ENCODE data around the gene ZBTB21. TPM values are rescaled to one million over a fixed set of nuclear protein-coding genes. Genes with fewer than 3 reads are reported as not detected.
"Not testable (repeated sequence)": the region's sequence is repeated elsewhere in the genome, so short reads cannot be mapped to it uniquely, and the experiment has no call there.

The ZBTB21 gene
- total RNA-seq, 1 experiment from 2014 or later = 11.4 TPM

DNA sequence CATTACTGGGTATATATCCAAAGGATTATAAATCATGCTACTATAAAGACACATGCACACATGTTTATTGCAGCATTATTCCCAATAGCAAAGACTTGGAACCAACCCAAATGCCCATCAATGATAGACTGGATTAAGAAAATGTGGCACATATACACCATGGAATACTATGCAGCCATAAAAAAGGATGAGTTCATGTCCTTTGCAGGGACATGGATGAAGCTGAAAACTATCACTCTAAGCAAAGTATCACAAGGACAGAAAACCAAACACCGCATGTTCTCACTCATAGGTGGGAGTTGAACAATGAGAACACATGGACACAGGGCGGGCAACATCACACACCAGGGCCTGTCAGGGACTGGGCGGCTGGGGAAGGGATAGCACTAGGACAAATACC, 60.5 kb downstream of the ZBTB21 start:
- H3K27ac ChIP-seq; H3K4me3 ChIP-seq; DNase-seq (ENCODE audit: low read depth in 1 of 2, low spot score in 2 of 2); H3K27me3 ChIP-seq (replicated peaks); H3K9me3 ChIP-seq (replicated peaks): not testable (repeated sequence)
- Histone ChIP-seq H3K4me1 (replicated peaks) (peaks cover 35% of the 10 kb centered on the region), H3K36me3 (peaks cover 12% of the 10 kb centered on the region)

DNA sequence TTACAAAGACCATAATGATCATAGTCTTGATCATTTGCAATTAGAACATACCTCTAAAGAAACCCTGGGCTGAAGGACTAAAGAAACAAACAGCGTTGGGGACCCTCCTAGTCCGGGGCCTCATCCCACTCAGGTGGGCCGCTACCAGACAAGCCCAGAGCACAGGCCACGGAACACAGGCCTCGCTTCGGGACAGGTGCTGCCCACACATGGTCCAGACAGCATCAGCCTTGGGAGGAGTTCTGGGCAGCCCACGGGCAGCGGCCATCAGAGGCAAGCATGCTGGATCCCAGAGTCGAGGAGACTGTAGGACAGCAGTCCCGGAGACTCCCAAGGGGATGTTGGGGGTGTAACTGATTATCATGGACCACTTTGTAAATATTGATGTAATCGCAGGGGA, 61.3 kb downstream of the ZBTB21 start:
- 0 out of 2 replicates have a peak, but pooled peaks cover 3% of the 10 kb centered on the region for H3K9me3 ChIP-seq (replicated peaks)
- no peak overlapping the region for H3K4me3 ChIP-seq
- no peaks in the 10 kb centered on the region for H3K27me3 ChIP-seq (replicated peaks)
- peaks cover 27% of the 10 kb centered on the region for H3K4me1 ChIP-seq (replicated peaks)
- H3K27ac ChIP-seq = no peak overlapping the region
- peaks cover 12% of the 10 kb centered on the region for H3K36me3 ChIP-seq
- DNase-seq (ENCODE audit: low read depth in 1 of 2, low spot score in 2 of 2) = peak in 1 of 2 experiments; percentile 32

DNA sequence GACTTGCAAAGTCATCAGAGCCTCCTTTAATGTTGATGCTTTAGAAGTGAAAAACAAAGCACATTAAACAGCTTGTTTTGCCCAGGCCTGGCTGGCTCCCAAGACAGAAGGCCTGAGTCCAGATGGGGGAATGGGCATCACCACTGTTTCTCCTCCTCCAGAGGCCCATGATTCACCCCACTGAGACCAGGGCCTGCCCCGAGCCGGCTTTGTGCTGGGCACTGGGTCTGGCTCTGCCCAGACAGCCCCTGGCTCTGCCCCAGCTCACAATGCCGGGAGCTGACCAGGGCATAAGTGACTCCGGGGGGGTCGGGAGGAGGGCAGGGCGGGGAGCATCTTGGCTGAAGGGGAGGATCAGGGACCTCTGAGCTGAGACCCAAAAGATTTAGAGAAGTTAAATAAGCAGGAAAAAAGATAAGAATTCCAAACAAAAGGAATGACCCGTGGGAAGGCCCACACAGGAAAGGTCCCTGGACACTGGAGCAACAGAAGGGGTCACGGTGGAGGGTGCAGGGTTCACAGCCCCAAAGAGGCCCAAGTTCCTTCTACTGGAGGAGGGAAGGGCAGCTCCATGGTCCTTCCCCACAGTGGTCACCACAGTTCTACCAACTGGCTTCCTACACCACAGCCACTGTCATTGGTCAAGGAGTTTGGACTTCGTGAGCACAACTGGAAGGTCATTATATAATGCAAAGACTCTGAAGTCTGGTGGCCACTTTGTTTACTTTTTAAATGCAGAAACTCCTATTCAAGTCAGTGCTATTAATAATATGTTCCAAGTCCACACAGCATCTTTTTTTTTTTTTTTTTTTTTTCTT, 61.9 kb downstream of the ZBTB21 start:
- Histone ChIP-seq H3K27me3 (replicated peaks) (no peaks in the 10 kb centered on the region), H3K4me3 (no peak overlapping the region), H3K4me1 (replicated peaks) (peaks cover 24% of the 10 kb centered on the region), H3K36me3 (peaks cover 8% of the 10 kb centered on the region), H3K9me3 (replicated peaks) (0 out of 2 replicates have a peak, but pooled peaks cover under 1% of the 10 kb centered on the region), H3K27ac (no peak overlapping the region)
- DNase-seq (ENCODE audit: low read depth in 1 of 2, low spot score in 2 of 2) = peak in 1 of 2 experiments; percentile 42

DNA sequence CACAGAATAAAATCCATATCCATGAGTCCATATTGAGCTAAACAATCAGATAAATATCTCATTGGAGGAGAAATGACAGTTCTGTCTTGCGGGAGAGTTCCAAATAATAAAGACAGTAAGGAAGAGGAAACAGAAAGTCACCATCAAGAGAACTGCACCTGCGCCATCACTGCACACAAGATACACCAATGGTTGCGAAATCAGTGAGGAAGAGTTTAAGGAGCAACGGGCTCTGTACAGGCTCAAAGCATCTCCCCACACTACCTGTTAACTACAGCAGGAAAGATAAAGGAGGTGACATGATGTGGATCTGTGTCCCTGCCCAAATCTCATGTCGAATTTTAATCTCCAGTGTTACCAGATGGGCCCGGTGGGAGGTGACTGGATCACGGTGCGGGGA, 64.2 kb downstream of the ZBTB21 start:
- Histone ChIP-seq H3K36me3 (peaks cover 6% of the 10 kb centered on the region), H3K9me3 (replicated peaks) (no peaks in the 10 kb centered on the region), H3K4me1 (replicated peaks) (peaks cover 9% of the 10 kb centered on the region), H3K27ac (no peak overlapping the region), H3K27me3 (replicated peaks) (no peaks in the 10 kb centered on the region), H3K4me3 (no peak overlapping the region)
- no peak for DNase-seq (ENCODE audit: low read depth in 1 of 2, low spot score in 2 of 2)

DNA sequence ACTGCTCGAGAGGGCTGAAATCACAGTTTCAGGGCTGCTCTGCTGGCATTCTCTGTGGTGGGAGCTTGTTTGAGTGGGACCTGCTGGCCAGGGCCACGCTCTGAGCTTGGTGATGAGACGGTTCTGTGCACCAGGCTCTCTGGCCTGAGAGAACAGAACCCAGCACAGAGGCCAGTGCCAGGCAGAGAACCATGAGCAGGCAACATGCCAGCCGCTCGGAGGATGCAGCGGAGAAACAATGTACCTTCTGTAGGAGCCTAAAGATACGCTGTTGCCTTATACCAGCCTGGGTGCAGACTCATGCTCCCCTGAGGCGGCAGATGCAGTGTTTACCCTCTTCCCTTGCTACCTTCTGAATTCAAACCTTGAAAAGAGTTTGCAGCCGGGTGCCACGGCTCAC, 66.3 kb downstream of the ZBTB21 start:
- Histone ChIP-seq H3K4me3 (no peak overlapping the region), H3K9me3 (replicated peaks) (no peaks in the 10 kb centered on the region), H3K27me3 (replicated peaks) (no peaks in the 10 kb centered on the region), H3K36me3 (peaks cover 5% of the 10 kb centered on the region), H3K4me1 (replicated peaks) (peaks cover 9% of the 10 kb centered on the region), H3K27ac (no peak overlapping the region)
- no peak for DNase-seq (ENCODE audit: low read depth in 1 of 2, low spot score in 2 of 2)

DNA sequence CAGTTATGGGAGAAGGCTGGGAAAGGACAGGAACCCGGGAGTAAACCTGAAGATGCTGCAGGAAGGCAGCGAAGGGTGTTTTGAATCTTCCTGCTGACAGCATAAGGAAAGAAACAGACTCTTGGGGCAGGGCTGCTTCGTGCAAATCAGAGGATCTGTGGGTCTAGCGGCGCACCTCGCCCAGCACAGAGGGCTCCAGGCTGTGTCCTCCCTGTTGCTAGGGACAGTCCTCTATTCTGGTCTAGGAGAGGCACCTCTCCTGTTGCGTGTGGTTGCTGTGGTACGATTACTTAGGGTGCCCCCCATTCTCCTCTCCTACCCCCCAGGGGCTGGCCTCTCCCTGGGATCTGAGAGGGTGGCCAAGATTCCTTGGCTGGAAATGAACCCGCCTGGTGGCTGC, 67.7 kb downstream of the ZBTB21 start:
- no peak for DNase-seq (ENCODE audit: low read depth in 1 of 2, low spot score in 2 of 2)
- H3K27ac ChIP-seq = no peak overlapping the region
- no peaks in the 10 kb centered on the region for H3K9me3 ChIP-seq (replicated peaks)
- H3K4me3 ChIP-seq = no peak overlapping the region
- peaks cover 5% of the 10 kb centered on the region for H3K36me3 ChIP-seq
- no peaks in the 10 kb centered on the region for H3K27me3 ChIP-seq (replicated peaks)
- no peaks in the 10 kb centered on the region for H3K4me1 ChIP-seq (replicated peaks)

DNA sequence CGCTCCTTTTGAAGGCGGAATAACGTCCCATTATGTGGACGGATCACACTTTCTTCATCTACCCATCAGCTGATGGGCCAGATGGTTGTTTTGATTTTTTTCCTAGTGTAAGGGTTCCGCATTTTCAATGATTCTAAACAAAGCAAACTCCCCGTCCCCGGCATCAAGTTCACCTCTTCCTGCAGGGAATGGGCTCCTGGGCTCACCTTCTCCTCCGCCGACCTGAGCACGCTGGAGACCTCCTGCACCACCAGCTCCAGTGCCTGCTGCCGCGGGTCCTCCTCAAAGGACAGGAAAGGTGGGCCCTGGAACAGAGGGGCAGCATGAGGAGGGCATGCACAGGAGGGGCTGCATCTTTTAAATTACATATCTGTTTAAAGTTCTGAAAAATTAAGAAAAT, 68.2 kb downstream of the ZBTB21 start:
- no peaks in the 10 kb centered on the region for H3K9me3 ChIP-seq (replicated peaks)
- peaks cover 5% of the 10 kb centered on the region for H3K36me3 ChIP-seq
- no peak overlapping the region for H3K4me3 ChIP-seq
- H3K27me3 ChIP-seq (replicated peaks) = no peaks in the 10 kb centered on the region
- no peak overlapping the region for H3K27ac ChIP-seq
- H3K4me1 ChIP-seq (replicated peaks) = no peaks in the 10 kb centered on the region
- DNase-seq (ENCODE audit: low read depth in 1 of 2, low spot score in 2 of 2) = no peak

DNA sequence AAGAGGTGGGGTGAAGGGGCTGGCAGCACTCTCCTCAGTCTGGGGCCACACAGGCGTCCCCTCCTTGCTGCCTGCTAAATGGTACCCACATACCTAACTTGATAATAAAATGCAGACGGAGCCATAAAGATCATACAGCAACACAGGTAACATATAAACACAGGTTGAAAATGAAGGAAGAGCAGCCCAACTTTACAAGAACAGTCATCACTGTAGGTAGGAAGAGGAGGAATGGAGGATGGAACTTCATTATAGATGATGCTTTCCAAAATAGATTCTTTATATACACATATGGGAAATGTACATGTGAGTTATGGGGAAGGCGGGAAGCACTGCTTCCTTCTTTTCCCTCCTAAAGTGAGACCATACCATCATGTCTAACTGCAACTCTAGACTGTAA, 69.7 kb downstream of the ZBTB21 start:
- no peaks in the 10 kb centered on the region for H3K9me3 ChIP-seq (replicated peaks)
- no peak overlapping the region for H3K4me3 ChIP-seq
- no peaks in the 10 kb centered on the region for H3K27me3 ChIP-seq (replicated peaks)
- no peaks in the 10 kb centered on the region for H3K4me1 ChIP-seq (replicated peaks)
- H3K36me3 ChIP-seq = peaks cover 5% of the 10 kb centered on the region
- no peak overlapping the region for H3K27ac ChIP-seq
- DNase-seq (ENCODE audit: low read depth in 1 of 2, low spot score in 2 of 2) = no peak

DNA sequence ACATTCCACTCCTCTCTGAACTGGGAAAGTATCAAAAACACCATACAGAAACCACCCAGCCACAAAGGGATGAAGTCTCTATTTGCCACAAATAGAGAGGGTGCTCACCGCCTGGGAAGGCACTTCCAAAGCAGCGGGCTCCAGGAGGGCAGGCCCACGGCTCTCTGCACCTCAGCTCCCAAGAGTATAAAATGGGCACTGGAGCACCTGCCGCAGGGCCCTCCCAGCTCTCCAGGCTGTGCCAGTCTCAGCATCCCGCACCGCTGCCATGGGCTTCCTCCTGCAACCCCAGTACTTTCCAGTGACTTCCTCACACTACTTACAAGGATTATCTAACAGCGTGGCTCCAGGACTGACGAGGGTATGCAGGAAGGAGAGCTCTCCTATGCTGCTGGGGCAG, 70.8 kb downstream of the ZBTB21 start:
- DNase-seq (ENCODE audit: low read depth in 1 of 2, low spot score in 2 of 2) = no peak
- H3K27ac ChIP-seq = no peak overlapping the region
- H3K9me3 ChIP-seq (replicated peaks) = no peaks in the 10 kb centered on the region
- H3K36me3 ChIP-seq = peaks cover 5% of the 10 kb centered on the region
- H3K4me3 ChIP-seq = no peak overlapping the region
- no peaks in the 10 kb centered on the region for H3K4me1 ChIP-seq (replicated peaks)
- no peaks in the 10 kb centered on the region for H3K27me3 ChIP-seq (replicated peaks)

Other genes with a start within 250 kb of the ZBTB21 start
- gene RIPK4, start 243.3 kb downstream of the ZBTB21 start, total RNA-seq (2014; rRNA removed; shearing (Covaris generic)) = 0.47 and 1.7 TPM in 2 replicates
- 2.2 and 5.1 TPM in 2 replicates for gene PRDM15, start 131.0 kb downstream of the ZBTB21 start, total RNA-seq (2014; rRNA removed; shearing (Covaris generic))
- 9.3 and 17.1 TPM in 2 replicates for gene C2CD2, start 56.3 kb downstream of the ZBTB21 start, total RNA-seq (2014; rRNA removed; shearing (Covaris generic))
- gene UMODL1, start 61.0 kb upstream of the ZBTB21 start, total RNA-seq (2014; rRNA removed; shearing (Covaris generic)) = 0.22 TPM in 1 of 2 replicates, not detected in the other
- 4.5 and 11.5 TPM in 2 replicates for gene ABCG1, start 208.8 kb upstream of the ZBTB21 start, total RNA-seq (2014; rRNA removed; shearing (Covaris generic))

Measured in SJSA1 (cell line).